ENCODE results near the gene NUDT16L1. TPM values are rescaled to one million over a fixed set of nuclear protein-coding genes. Genes with fewer than 3 reads are reported as not detected.
A peak's percentile ranks its signal among the peaks of the same experiment; 100 is the strongest.

NUDT16L1 gene
- total and polyA plus RNA-seq, 7 donors = 6.3 to 20.2 (median 7.7) TPM

DNA sequence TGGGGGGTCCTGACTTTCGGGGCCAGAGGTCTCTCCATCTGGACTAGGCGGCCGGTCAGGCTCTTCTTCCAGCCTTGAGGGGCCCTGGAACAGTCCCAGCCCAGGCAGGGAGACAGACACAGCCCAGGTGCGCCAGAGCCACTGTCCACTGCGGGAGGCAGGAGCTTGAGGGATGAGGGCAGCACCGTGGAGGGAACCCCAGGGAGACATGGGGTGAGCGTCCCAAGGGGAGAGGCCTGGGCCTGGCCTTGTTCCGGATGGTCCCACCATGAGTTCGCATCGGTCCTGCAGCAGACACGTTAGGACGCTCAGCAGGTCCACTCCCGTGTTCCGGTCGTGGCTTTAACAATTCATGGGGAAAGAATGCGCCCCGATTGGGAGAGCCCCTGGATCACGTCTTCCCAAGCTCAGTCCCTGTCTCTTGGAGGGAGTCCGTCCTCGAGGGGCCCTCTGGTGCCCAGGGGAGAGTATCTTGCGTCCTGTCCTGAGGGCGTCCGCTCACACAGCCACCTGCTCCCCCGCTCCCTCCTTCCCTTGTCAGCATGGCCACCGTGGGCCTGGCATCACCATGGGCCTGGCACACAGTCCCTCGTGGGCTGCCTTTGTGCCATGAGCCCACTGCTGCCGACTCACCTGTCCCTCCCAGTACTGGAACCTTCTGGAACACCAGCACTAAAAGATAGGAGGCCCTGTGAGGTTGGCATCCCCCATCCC lies 6.7 kb upstream of the NUDT16L1 start:
- Histone ChIP-seq H3K4me3 (no peak overlapping the region), H3K9me3 (no peaks in the 10 kb centered on the region), H3K36me3 (ENCODE audit: insufficient read depth in 1 of 2, low read depth in 1 of 2) (peaks cover 2 to 63% of the 10 kb centered on the region in 2 donors), H3K4me1 (peaks cover 27% of the 10 kb centered on the region), H3K27me3 (ENCODE audit: insufficient read depth in 3 of 3, low read length in 2 of 3) (no peaks in the 10 kb centered on the region), H3K27ac (peak overlapping the region; percentile 70)
- TF ChIP-seq, protein P1, sequence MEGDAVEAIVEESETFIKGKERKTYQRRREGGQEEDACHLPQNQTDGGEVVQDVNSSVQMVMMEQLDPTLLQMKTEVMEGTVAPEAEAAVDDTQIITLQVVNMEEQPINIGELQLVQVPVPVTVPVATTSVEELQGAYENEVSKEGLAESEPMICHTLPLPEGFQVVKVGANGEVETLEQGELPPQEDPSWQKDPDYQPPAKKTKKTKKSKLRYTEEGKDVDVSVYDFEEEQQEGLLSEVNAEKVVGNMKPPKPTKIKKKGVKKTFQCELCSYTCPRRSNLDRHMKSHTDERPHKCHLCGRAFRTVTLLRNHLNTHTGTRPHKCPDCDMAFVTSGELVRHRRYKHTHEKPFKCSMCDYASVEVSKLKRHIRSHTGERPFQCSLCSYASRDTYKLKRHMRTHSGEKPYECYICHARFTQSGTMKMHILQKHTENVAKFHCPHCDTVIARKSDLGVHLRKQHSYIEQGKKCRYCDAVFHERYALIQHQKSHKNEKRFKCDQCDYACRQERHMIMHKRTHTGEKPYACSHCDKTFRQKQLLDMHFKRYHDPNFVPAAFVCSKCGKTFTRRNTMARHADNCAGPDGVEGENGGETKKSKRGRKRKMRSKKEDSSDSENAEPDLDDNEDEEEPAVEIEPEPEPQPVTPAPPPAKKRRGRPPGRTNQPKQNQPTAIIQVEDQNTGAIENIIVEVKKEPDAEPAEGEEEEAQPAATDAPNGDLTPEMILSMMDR (IDR thresholded peaks at IDR 0.05) = no peak
- WGBS, 3 donors = 88 to 91% (median 91%) methylated on average over 27 of the region's 27 CpGs
- no peak for ATAC-seq
- intact Hi-C loops (cut with DNase I) = no loop called here
- DNase-seq = peak in 1 of 2 donors; percentile 43

DNA sequence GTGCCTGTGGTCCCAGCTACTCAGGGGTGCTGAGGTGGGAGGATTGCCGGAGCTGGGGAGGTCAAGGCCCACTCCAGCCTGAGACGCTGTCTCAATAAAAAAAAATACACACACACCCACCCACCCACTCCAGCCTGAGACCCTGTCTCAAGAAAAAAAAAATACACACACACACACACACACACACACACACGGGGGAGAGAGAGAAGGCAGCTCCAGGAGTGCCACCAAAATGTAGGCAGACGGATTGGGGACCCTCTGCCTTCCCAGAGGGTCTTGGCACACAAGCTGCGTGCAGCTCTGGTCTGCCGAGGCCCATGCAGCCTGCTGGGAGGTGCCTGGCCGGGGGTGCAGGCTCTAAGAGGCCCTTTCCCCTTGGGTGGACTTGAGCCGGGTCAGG lies 5.9 kb upstream of the NUDT16L1 start:
- TF ChIP-seq, protein P1 (IDR thresholded peaks at IDR 0.05) = no peak

DNA sequence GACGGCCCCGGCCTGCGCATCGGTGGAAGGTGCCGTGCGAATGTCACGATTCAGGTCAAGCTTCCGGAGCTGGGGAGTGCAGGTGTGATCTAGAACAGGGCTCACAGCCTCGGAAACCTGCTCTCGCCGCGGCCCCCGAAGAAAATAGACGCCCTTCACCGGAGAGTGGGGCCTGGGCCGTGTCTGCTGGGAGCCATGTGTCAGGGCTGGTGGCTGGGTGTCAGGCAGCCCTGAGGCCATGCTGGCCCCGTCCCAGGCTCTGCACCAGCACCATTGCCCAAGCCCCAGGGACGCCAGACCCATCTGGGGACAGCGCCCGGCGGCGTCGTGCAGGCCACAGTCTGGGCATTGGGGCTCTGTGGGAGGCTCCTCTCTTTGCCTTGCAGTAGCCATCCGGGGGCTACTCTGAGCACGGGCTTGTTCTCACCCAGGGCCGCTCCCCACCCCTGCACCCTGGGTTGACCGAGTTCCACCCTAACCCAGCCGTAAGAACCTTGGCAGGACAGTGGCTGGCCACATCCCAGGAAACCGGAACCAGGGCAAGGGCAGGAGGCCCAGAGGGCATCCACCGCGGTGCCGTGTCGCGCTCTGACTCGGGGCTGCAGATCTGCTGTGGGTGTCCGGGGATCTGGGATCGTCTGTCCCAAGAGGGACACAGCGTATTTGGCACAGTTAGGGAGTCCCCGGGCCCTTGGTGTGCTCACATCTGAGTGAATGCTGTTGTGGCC lies 5.3 kb upstream of the NUDT16L1 start:
- Histone ChIP-seq H3K9me3 (no peaks in the 10 kb centered on the region), H3K27me3 (ENCODE audit: insufficient read depth in 3 of 3, low read length in 2 of 3) (no peaks in the 10 kb centered on the region), H3K4me1 (peaks cover 32% of the 10 kb centered on the region), H3K27ac (peak overlapping the region; percentile 46), H3K36me3 (ENCODE audit: insufficient read depth in 1 of 2, low read depth in 1 of 2) (peaks cover 2 to 48% of the 10 kb centered on the region in 2 donors), H3K4me3 (peak overlapping the region; percentile 4)
- intact Hi-C loops (cut with DNase I) = no loop called here
- 44 to 66% (median 50%) methylated on average over 36 to 39 of the region's 39 CpGs for WGBS, 3 donors
- TF ChIP-seq, protein P1 (IDR thresholded peaks at IDR 0.05) = no peak
- peak in 1 of 2 donors; percentile 87 for DNase-seq
- ATAC-seq = peak; percentile 41 to 71 (median 56)

More for the DNA sequence above, 5.9 kb upstream of the NUDT16L1 start:
- H3K27me3 ChIP-seq (ENCODE audit: insufficient read depth in 3 of 3, low read length in 2 of 3) = no peaks in the 10 kb centered on the region
- H3K4me3 ChIP-seq = no peak overlapping the region
- H3K9me3 ChIP-seq = no peaks in the 10 kb centered on the region
- peaks cover 2 to 55% of the 10 kb centered on the region in 2 donors for H3K36me3 ChIP-seq (ENCODE audit: insufficient read depth in 1 of 2, low read depth in 1 of 2)
- H3K4me1 ChIP-seq = peaks cover 27% of the 10 kb centered on the region
- intact Hi-C loops (cut with DNase I) = no loop called here
- H3K27ac ChIP-seq = peak overlapping the region; percentile 46
- no peak for ATAC-seq
- DNase-seq = peak in 1 of 2 donors; percentile 46
- WGBS, 3 donors = 83 to 88% (median 86%) methylated on average over 7 to 8 of the region's 8 CpGs

DNA sequence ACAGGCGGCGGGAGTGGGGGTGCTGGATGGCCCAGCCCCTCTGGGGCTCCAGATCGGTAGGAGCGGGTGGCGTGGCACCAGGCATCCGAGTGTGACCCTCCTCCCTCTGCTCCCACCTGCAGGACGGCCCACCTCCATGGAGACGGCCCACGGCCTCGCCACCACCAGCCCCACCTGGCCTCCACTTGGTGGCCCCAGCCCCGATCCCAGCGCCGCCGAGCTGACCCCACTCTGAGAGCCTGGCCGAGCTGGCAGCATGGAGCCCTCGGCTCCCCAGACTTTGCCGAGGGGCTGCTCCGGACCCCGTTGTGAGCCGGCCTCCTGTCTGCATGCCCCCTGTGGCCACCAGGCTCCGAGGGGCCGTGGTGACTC lies 4.7 kb upstream of the NUDT16L1 start:
- TF ChIP-seq, protein P1 (IDR thresholded peaks at IDR 0.05) = no peak
- intact Hi-C loops (cut with DNase I) = no loop called here
- no peaks in the 10 kb centered on the region for H3K9me3 ChIP-seq
- 85 to 89% (median 85%) methylated on average over 20 to 22 of the region's 22 CpGs for WGBS, 3 donors
- peak overlapping the region; percentile 46 for H3K27ac ChIP-seq
- H3K36me3 ChIP-seq (ENCODE audit: insufficient read depth in 1 of 2, low read depth in 1 of 2) = peaks cover 0 to 43% of the 10 kb centered on the region in 2 donors
- no peak for ATAC-seq
- peak in 1 of 2 donors; percentile 55 for DNase-seq
- H3K4me3 ChIP-seq = no peak overlapping the region
- no peaks in the 10 kb centered on the region for H3K27me3 ChIP-seq (ENCODE audit: insufficient read depth in 3 of 3, low read length in 2 of 3)
- H3K4me1 ChIP-seq = peaks cover 32% of the 10 kb centered on the region
